GM10847 (cell line): Measurements from ENCODE around the gene FBXL13.

Source experiments
- POLR2A ChIP-seq: IDR thresholded peaks from 2 replicates; pipeline ENCODE4 v1.6.1; 2011; ENCODE audit not compliant: insufficient read length; ENCODE audit errors: extremely low read depth

The FBXL13 gene

DNA sequence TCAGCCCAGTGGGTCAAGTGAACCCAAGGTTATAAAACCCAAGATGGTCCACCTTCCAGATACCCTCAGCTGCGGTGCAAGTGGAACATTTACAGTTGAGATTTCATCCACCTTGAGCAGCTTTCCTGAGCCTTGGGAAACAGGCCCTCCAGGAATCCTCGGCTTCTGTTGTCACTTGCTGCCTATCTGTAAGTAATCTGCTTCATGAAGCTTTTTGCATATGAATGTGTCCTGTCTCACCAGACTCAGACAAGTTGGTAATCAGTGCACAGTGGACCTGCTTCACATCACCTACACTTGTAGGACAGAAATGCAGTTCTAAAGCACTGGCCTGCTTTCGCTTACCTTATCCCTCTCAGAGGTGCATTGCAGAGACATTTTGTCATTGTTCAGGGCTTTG, 245.5 kb downstream of the FBXL13 start:
- TF ChIP-seq POLR2A = no peak

DNA sequence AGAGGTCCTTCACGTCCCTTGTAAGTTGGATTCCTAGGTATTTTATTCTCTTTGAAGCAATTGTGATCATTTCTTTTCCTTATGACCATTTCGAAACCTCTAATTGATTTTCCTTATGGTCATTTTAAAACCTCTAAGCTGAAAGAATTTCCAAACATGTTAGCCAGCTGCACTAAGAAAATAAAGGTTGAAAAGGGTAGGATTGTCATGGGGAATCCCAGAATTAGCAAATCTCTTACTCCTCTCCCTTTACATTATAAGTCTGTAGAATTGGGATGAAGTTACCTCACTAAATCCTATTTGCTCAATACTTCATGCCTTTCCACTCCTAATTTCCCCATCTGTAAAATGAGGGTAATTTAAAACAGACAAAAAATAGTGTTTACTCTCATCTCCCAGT, 246.3 kb downstream of the FBXL13 start:
- TF ChIP-seq POLR2A = no peak

GRCh38 chr7:102823390-102824119, 251.0 kb downstream of the FBXL13 start:
- TF ChIP-seq POLR2A = no peak

GRCh38 chr7:102821994-102822747, 252.4 kb downstream of the FBXL13 start:
- TF ChIP-seq POLR2A = no peak

DNA sequence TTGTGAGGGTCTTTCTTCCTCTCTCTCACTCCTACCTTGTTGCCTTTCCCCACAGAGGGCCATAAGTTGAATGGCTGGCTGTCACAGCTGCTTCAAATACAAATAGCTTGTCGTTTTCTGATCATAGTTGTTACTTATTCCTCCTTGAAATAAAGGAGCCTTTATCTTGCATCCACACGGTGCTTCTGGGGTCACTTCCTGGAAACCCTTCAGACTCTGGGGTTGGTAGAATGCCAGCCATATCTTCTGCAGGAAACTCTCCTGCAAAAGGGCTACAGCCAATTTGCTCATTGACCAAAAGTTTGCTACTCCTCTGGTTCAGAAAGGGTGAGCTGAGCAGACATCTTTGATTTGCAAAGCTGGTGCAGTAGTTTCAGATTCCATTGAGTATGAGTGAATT, 255.4 kb downstream of the FBXL13 start:
- TF ChIP-seq POLR2A = no peak

GRCh38 chr7:102817616-102818573, 256.7 kb downstream of the FBXL13 start:
- TF ChIP-seq POLR2A = no peak

- TF ChIP-seq POLR2A = no peak
Measured at GRCh38 chr7:102814025-102814471, 260.5 kb downstream of the FBXL13 start.

DNA sequence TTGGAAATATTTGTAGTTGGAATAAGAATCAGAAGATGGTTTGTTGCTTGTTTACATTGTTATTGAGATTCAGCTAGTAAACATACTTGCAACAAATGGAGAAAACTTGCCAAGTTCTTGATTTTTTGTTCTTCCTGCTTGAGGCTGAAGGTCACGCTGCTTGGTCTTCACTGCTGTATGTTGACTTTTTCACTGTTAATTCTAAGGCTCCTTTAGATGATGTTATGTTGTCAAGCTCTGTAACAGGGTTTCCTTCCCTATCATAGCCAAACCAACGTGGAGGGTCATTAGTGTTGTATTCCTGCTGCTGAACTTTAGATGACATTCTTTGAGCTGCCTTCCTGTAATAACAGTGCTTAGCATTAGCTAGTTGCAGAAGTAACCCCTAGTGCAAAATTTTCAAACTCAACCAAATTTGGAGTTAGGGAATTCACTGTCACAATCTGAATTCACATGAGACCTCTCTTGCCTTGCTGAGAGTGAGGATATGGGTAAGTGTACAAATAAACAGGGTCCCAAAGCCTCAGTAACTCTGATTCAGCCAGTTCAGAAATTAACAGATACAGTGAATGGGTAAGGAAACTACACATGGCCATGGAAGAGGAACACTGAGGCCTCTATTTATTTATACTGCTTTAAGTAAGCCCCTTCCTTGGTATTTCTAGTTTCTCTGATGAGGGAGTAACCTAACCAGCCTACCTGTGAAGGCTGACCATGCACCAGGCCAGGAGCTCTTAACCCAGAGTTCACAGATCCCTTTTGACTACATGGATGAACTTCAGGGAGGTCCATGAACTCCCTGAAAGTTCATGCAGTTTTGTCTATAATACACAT, 261.2 kb downstream of the FBXL13 start:
- no peak for TF ChIP-seq POLR2A

DNA sequence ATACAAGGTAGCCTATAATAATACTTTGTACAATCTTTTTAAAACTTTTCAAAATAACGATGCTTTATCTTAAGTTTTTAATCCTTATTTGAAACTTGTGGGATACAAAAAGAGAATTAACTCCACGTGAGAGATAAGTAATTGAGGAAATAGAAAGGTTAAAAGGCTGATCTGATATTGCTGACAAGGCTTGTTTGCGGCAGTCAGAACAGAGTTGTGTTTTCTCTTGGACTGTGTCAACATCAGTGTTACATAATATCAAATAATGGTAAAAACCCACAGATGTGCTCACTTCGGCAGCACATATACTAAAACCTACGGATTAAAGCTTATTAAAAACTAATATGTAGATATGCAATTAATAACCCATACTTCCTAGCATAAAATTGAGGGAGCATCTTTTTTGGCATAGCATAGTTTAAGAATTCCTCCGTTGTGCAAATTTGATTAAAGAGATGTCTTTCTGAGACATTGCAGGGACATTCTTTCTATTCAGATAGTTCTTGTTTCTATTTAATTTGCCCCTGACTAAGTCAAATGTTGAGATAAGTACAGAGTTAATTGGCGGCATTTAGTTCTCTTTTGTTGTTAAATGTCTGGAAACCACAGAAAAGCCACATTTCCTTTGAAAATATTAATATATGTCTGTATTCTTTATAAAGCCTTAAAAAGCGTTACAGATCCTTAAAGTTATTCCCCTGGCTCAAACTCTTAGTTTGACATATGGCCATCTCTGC, 262.5 kb downstream of the FBXL13 start:
- TF ChIP-seq POLR2A = no peak

- TF ChIP-seq POLR2A = no peak
Measured at GRCh38 chr7:102810916-102811315, 263.7 kb downstream of the FBXL13 start.

DNA sequence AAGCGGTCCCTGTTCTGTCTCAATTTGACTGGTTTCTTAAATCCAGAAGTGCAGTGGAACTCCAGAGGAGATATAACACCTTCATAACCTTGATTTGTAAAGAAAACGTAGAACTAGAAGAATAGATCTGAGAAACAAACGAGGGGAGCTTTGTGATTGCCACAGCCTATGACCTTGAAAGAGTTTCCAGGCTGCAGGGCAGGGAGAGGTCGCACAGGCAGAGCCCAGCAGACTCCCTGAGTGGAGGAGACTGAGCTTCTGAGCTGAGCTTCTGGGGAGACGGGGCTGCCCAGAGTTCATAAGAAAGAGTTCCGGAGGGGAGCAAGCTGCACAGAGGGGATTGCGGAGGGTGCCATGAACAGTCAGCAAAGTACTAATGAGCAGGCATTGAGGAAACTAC, 268.0 kb downstream of the FBXL13 start:
- TF ChIP-seq POLR2A = no peak
